ENCODE measurements around the gene C4orf50.

Gene C4orf50

DNA sequence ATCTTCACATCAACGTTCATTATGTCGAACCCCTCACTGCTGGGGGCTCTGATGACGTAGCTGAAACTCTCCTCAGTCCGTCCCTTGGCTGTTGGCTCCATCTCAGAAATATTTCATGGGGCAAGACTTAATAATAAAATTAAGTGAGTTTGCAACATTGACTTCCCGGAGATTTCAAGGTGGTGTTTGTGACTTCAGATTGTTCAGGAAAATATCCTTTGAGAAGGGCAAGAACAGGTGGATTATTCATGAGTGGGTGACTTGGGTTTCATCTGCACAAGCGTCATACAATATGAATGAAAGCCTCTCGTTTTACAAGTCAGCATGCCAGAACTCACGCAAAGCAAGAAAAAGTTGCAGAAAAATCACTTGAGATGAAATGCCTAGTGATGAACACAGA lies at the start of gene C4orf50:
TSS of gene C4orf50 (minus strand) at position 101 of the 400 bp plus-strand sequence.
- no peak for DNase-seq (ENCODE audit: low spot score)

DNA sequence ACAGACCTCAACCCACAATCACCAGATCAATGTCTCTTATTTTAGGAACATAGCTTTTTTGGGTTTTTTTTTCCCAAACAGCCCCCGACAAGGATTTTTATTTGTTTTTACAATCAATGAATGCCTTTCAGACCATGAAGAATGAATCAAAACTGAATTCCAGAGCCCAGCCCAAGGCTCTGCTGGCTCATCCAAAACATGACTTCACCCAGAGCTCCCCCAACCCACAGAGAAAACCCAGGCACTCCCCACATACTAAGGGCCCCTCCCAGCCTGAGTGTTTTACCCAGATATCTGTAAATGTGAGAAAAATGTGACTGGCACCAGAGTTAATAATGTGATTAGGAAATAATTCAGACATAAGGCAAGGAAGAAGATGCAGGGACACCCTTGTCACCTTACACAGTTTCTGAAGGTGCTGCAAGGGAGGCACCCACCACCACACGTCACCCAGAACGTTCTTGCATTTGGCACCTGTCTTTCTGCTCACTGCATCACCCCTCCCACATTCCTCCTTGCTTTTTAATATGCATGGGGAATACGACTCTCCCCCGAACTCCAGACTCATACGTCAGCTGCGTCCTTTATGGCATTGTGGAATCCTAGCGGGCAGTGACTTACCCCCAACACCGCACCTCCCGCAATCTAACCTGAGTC lies 47.8 kb upstream of the C4orf50 start:
- DNase-seq (ENCODE audit: low spot score), result no peak

DNA sequence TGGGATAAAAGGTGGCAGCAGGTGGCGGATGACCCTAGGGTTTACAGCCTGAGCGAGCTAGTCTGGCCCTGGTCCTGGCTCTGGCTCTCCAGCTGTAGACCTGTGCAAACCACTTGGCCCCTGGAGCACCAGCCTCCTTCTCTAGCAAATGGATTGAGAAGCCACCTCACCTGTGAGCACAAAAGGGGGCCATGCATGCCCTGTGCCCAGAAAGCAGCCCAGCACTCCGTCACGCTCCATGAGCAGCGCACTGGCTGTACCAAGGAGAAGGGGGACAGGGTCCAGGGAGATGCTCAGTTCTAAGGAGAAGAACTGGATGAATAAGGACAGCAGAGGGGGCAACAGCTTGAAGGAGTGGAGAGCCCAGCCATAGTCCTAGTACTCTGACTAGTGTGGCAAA lies 46.9 kb upstream of the C4orf50 start:
- no peak for DNase-seq (ENCODE audit: low spot score)

DNA sequence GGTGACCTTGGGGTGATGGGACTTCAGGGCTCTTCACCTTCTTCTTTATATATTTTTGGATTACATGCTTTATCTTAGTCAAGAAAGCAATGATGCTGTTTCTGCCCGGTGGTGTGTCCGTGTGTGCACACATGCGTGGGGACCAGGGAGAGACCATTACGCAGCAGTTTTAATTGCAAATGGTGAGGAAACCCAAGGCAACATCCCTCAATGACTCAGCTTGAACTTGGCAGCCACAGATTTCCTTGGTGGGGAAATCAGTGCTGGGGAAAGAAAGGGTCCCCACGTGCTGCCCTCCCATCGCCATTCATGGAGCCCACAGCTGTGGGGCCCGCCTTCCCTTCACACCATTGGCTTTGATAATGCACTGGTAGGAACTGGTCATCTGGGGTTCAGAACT lies 46.2 kb upstream of the C4orf50 start:
- DNase-seq (ENCODE audit: low spot score), result no peak

DNA sequence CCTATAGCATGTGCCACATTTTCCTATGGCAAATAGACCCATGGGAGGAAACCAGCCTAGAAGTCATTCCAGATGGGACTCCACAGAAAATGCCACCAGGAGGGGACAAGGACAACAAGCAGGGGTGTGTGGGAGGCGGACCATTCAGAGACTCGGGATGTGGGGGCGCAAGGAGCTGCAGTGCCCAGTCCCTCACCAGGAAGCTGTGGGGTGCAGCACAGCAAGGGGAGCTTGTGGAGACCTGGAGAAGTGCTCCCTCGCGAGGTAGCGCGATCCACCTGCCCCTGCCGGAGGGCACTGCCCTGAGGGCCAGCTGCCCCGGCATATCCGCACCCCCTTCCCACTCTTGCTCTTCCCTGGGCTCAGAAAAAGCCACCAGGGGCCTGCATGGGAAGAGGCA lies 45.5 kb upstream of the C4orf50 start:
- DNase-seq (ENCODE audit: low spot score), result no peak

DNA sequence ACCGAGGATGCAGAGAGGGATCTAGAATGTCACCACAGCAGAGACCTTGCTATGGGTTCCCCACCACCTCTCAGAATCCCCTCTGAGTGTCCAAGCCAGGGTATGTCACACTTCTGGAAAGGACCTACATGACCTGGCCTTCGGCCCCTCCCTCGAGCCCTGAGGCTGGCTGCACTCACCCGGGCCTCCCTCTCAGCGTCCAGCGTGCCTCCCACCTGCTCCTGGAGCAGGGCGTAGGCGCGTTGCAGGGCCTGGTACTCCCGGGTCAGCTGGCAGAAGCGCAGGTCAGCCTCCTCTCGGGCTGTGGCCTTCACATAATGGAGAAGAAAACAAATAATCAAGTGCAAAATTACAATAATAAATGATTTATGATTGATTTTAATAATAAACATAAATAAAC lies 43.9 kb upstream of the C4orf50 start:
- no peak for DNase-seq (ENCODE audit: low spot score)

DNA sequence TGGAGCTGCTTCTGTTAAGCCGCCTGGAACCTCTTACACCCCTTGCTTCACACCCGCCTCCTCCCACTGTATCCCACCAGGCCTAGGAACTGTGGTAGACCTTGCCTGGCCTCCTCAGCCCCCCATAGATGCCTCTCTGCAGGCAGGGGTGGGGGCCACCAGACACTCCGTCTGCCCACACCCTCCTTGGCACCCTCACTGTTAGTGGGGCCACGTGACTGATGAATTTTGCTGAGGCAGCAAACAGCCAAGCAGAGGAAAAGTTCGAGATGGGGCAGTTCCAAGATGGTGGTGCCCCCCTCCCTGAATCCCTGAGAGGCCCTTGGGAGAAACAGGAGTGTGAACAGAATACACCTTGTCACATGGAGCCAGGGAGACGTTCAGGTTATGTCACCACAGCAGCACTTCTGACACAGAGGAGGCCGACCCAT lies 41.2 kb upstream of the C4orf50 start:
- DNase-seq (ENCODE audit: low spot score), result no peak

DNA sequence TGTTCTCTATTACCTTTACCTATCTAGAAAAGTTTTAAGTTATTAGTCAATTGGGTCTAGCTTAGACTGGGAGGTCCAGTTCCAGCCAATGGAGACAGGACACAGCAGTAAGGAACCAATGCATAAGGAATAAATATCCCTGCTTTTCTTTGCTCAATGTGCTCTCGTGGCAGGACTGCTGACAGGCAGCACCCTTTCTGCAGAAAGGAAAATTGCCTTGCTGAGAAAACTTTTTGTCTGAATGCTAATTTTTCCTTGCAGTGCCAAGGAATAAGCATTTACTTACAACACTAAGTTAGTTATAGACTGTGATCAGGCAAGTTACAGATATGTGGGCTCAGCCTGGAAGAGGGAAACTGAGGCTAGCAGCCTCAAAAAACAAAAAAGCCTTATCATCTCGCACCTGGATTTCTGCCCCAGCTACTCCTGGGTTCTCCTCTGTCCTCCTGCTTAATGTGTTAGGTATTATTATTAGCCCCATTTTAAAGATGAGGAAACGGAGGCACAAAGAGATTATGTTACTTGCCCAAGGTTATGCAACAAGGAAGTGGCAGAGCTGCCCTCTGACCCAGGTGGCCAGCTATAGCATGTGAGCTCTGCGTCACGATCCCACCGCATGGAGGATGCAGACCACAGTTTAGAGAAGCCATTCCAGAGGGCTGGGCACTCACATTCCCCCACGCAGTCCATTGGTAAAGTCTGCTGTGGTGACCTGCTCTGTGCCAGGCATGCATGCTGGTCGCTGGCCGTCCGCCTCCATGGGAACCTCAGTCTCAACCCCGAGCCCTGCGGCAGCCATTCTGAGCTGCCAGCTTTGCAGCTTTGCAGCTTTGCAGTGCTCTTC lies 40.5 kb upstream of the C4orf50 start:
- DNase-seq (ENCODE audit: low spot score), result no peak

DNA sequence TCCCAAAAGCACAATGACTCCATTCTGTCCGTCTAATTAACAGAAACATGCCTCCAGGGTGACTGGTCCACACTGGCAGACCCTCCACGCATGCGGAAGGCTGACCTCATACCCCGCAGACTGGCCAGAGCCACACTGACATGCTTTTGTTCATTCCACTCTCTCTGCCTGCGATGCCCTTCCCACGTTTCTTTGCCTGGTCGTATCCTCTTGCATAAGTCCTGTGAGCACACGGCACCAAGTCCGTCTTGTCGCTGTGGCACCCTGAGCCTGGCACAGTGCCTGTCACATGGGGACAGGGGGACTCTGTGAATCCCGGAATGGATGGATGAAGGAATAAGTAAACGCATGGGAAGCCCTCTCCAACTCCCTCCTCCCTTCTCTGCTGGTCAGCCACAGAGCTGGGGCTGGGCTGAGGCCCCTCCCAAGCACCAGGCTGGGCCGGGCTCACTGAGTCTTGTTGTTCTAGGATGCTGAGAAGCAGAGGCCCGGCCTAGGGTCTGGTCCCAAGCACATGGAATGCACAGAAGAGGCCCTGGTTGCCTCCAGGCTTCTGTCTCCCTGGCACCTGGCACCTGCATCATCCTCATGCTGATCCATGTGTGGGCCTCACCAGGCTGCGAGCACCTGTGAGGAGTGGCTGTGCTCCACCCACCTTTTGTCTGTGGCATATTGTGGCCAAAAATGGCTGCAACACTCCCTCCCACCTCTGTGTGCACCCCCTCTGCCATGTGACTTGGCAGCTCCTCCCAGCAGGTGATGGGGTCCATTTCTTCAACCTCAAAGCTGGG lies 38.9 kb upstream of the C4orf50 start:
- no peak for DNase-seq (ENCODE audit: low spot score)

DNA sequence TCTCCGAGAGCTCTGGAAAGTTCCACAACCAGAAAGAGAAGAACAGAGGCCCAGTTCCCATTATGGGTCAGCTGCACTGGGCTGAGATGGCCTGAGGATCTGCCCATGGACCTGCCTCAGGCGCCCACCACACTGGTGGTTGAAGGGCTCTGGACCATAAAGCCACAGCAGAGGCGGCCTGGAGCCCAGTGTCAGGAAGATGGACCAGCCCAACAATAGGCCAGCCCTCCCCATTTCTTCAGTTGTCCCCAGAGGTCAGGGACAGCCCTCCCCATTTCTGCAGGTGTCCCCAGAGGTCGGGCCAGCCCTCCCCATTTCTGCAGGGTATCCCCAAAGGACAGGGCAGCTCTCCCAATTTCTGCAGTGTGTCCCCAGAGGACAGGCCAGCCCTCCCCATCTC lies 37.2 kb upstream of the C4orf50 start:
- no peak for DNase-seq (ENCODE audit: low spot score)

DNA sequence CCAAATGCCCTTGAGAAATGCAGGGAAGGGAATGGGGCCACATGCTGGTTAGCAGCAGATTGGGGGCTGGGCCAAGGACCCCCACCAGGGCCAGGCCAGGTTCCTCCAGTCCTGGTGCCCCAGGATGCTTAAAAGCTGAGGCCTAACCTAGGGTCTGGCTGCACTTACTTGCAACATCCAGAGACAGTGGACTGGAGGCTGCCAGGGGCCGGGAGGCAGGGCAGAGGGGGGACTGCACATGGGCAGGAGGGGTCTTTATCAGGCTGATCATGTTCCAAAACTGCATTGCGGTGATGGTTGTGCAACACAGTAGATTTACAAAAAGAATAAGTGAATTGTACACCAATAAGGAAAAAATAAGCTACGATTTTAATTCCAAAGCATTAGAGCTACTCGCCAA lies 36.8 kb upstream of the C4orf50 start:
- no peak for DNase-seq (ENCODE audit: low spot score)

DNA sequence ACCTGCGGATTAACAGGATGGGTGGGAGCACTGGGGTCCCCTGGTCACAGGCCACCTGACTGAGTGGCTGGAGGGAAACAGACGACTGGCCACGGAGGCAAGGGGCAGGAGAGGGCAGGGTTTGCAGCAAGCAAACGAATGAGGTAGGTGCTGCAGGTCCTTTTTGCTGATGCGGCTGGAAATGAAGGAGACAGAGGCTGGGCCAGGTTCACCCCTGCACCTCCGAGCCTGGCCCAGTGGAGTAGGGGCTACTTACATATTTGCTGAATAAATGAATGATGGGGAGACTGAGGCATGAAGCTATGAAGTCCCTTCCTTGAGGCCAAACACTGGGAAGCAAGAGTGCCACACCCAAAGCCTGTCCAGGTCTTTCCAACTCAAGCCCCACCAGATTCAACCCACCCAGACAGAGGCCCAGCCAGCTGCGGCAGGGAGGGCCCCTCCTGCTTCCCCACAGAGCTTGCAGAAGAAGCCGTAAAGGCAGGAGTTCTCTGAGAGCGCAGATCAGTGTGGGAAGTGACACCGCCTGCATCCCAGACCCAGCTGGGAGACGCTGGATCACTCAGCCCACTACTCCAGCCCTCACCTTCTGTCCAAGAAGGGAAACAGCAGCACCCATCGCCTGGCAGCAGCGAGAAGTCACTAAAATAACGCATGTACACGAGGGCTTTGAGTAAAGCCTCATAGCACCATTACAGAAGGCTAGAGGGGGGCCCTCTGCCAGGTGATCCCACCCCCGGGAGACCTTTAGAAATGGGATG lies 36.1 kb upstream of the C4orf50 start:
- DNase-seq (ENCODE audit: low spot score), result no peak

DNA sequence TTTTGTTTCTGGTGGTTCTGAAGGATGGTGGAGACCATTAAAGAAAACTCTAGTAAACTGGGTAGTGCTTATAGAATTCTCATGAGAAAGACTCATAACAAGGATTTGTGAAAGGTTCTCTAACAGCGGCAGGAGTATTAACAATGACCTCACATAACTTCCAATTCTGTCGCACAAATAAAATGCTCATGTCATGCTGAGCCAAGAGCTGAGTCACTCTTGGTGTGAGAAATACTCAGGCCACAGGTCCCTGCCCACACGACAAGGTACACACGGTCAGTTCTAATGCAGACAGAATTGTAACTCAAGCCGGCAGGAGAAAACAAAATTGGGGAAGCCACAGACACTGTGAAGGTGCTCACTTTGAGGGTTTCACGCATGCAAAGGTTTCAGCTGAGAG lies 34.4 kb upstream of the C4orf50 start:
- no peak for DNase-seq (ENCODE audit: low spot score)

DNA sequence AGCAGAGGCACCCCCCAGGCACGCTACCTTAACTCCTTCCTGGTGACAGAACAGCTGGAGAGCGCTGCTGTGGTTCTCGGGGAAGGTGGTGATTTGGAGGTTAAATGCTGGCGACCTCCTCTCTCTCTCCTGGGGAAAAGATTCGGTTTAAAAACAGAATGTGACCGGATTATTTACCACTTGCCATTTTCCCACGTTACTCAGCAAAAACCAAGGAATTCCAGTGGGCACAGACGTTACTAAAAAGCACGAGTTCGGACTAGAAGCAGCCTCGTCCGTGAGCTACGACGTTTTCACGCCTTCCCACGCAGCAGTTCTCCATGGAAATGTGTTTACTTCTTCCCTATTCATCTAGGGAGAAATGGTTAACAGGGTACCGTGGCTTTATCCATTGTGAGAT lies 32.3 kb upstream of the C4orf50 start:
- no peak for DNase-seq (ENCODE audit: low spot score)

DNA sequence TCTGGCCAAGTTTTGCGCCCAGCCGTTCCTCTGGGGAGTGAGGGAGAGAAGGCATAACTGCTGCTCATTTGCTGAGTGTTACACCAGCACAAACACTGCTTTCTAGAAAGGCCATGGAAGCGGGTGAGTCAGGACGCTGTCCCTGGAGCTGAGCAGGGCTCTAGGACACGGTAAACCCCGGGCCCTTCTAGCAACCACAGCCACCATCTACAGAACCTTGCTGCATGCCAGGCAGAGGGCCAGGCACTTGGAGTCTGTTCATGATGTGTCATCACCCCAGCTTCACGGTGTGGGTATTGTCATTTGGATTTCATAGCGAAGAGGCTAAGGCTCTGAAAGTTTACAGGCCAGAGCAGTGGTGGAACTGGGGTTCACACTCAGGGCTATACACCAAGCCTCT lies 31.8 kb upstream of the C4orf50 start:
- no peak for DNase-seq (ENCODE audit: low spot score)

DNA sequence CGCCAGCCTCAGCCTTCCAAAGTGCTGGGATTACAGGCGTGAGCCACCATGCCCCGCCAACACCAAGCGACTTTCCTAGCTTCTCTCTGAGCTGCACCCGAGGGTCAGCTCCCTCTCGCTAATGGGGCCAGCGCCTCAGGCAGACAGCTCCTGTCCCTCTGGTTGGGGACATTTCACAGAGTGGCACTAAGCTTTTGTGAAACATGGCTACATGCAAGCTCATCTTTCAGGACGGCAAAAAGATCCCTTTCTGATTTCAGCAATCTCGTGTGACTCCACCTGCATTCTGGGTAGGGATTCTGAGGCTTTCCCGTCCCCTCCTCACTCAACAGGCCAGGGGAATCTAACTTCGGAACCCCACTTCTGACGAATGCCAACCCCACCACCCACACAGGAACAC lies 31.0 kb upstream of the C4orf50 start:
- DNase-seq (ENCODE audit: low spot score), result no peak

DNA sequence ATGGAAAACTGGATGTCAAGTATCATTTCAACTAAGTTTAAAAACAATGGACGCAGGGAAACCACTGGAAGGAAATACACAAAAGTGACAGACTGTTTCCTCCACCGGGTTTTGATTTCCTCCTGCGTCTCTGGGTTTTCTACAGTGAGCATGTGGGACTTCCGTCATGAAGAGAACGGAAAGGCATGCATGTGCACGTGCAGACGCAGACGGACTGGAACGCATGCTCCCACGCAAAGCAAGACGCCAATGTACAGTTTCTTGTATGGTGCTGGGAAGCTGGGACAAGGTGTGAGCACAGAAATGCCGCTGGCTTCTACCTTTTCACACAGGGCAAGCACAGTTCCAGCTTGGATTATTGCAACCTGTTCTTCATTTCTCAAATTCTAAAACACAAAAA lies 30.3 kb upstream of the C4orf50 start:
- no peak for DNase-seq (ENCODE audit: low spot score)

DNA sequence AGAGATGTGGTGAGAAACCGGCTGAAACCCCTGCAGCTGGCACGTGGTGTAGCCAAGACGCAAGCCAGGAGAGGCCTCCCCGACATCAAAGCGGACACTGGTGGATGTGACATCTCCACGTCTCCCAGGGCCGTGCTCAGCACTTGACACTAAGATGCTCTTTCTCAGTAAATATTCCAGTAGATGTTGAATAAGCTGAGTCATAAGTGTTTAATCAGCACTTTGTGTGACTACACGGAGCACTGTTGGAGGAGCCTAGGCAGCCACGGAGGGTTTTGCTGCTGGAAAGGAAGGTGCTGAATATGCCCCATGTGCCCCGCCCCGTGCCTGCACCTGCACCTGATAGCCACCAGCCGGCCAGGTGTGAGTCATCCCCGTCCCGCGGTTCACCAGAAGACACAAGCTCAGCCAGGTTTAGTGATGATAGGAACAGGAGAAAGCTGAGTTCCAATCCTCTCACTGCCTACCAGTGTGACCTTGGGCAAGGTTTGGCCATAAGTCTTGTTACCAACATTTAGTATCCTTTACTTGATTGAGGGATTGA lies 29.0 kb upstream of the C4orf50 start:
- DNase-seq (ENCODE audit: low spot score), result no peak

DNA sequence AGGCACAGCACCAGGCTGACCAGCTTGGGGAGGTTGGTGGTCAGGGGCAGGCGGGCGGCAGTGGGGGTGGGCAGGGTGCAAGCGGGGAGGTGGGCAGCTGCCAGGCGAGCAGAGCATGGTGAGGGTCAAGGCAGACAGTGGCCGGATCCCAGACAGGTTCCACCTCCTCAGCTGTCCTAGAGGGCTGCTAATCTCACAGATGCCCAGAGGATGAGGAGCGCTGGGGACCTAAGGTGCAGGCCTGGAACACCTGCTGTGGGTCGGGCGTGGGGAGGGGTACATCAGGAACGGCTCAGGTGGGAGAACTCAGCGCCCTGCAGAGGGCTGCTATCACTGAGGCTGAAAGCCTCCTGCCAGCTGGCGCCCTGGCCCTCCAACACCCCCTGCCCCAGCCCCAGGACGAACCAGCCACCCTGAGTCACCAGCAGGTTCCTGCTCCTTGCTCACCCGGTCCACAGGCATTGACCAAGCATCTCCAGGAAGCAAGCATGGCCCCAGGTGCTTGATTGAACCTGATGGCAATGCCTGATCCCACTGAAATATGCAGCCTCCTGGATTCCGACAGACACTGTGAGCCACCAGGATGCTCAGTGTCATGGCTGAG lies 28.4 kb upstream of the C4orf50 start:
- DNase-seq (ENCODE audit: low spot score), result no peak

DNA sequence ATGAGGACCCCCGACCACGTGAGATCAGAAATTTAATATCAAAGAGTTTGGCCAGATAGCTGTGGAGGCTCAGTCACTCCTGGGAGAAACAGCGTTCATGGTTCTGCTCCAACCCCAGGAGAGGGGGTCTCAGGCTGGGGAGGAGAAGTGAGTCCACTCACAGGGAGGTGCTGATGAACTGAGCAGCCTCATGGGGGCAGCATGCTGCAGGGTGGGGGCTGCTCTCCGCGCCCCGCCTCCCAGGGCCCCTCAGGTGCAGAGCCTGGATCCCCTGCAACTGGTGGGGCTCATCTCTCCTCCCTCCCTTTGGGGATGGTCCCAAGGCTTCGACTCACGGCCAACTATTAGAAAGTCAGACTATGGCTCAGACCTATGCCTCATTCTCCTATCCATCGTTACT lies 26.6 kb upstream of the C4orf50 start:
- DNase-seq (ENCODE audit: low spot score), result no peak

DNA sequence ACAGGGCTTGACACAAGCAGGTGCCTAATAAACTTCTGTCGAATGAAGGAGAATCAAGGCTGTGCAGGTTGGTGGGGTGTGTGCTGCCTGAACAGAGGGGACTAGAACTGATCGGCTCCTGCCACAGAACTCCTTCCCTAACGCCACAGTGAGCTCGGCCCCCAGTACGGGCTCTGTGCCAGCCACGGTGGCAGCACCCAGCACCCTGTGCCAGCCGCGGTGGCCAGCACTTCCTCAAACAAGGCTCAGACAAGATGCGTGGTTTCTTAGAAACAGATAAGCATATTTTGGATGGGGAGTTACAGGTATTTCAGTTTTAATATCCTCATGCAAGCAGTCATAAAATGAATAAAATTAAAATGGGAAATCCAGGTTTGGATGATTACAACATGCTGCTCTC lies 26.0 kb upstream of the C4orf50 start:
- no peak for DNase-seq (ENCODE audit: low spot score)

DNA sequence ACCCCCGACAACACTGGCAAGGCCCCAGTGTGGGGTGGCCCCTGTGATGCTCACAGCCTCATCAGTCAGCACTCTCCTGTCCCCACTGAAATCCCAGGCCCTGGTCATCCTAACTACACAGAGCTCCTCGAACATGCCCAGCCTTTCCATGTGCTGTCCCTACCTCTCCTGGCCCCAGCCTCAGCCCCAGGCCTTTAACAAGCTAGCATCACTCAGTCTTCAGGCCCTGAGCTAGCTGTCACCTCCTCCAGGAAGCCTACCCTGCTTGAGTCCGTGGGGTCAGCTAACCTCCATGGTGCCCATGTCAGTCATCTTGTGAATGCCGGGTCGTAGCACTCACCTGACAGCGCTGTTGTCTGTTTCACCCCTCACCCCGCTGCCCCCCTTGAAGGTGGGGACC lies 25.6 kb upstream of the C4orf50 start:
- no peak for DNase-seq (ENCODE audit: low spot score)

All from hematopoietic multipotent progenitor cell treated with erythropoietin and hydrocortisone succinate and interleukin-3 and kit ligand, for 17 days (in vitro differentiated cells).